MV-4-11 (cell line): ENCODE data around the gene CFDP1.

Experiments
- DNase-seq: peaks from one replicate; lab custom pipeline; 2025; lab: John Stamatoyannopoulos, UW

CFDP1 gene

DNA sequence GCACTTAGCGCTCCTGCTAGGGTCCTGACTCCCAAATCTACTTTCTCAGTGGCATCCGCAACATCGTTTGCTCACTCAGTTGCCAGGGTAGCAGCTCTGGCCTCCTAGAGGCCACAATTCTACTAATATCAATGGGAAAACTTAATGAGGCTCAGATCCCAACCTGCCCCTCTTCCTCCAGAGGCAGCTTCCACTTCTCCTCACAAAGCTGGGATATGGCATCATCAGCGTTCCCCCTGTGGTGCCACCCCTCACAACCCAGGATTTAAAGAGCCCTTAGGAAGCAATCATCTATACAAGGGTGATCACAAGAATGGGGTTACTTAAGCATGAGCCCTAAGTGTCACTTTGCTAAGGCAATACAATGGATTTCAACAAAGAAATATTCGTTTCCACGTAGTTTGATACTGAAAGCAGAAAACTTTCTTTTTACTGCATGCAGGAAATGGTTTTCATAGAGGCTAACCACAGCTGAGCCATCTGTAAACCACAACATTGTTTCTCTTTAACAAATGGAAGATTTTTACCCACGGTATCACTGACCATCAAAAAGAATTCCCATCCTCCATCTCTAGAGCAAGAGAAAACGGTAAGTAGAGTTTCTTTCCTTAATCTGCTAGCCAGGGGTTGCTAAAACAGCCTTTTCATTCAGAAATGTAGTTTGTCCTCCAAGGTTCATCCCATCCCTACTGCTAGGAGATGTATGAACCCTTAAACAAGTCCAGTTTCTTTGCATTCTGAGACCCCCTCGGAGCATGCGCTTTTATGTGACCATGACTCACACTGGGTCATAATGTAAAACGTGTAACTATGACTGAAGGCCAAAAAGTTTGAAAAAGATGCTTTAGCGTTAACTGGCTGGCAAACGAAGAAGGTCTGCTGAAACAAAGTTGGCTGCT is 113.5 kb downstream of the CFDP1 start:
- peak; percentile 72 for DNase-seq

GRCh38 chr16:75318737-75319136 is 114.6 kb downstream of the CFDP1 start:
- no peak for DNase-seq

- DNase-seq, result no peak
These were observed 115.8 kb downstream of the CFDP1 start for GRCh38 chr16:75317532-75317931.

DNA sequence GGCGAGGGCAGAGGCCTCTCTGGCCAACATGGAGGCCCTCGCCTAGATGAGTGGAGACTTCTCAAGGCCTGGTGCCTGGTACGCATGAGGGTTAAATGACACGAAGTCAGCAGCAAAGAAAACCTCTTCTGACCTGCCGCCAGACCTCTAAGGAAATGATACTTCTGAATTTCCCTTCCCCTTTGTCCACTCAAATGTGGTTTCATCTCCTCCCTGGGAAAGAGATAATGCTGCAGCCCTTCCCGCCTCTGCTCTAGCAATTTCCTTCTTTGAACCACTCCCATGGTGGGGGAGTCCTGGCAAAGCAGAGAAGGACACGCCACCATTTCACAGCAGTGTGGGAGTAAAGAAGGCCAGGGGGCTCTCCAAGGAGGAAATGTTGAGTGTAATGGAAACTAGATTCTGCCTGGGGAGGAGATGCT is 116.2 kb downstream of the CFDP1 start:
- peak; percentile 73 for DNase-seq

GRCh38 chr16:75315539-75316306 is 117.6 kb downstream of the CFDP1 start:
- DNase-seq, result no peak

DNA sequence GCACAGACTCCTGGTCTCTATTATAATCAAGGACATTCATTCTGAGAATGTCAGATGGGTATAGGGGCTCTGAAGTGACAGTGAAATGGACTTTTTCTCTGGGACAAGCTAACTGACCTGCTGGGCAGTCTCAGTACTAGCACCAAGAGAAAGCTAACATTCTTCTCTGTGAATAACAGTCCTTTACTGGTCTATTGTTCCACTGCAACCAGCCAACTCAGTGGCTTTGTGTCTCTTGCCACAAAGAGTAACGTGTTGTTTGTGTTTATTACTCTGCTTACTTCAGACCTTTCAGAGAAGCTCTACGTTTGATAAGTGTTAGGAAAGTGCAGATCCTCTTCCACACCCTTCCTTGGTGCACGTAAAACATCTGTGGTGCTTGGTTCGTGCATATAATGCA is 120.4 kb downstream of the CFDP1 start:
- no peak for DNase-seq

GRCh38 chr16:75311383-75311938 is 121.8 kb downstream of the CFDP1 start:
- DNase-seq, result no peak

GRCh38 chr16:75310541-75310940 is 122.8 kb downstream of the CFDP1 start:
- DNase-seq, result no peak

DNA sequence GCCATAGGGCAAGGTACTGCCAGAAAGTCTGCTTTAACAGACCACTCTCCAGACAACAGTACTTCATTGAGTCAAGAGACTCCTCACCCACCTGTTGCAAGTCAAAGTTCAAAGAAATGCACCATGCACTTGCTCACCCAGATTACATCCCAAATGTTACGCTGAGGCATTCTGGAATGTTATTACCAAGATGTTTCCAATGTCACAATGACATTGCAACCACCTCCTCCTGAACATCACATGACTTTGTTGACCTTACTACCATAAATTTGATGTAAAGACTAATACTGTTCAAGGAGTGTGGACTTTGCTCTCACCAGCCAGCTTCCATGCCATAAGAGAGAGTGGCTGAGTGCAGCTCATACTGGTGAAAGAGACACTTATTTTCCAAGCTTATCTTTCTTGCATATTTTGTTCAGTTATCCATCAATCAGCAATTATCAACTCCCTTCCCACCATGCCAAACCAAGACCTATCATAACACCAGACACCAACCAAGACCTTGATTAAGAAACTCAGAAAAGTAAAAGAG is 123.3 kb downstream of the CFDP1 start:
- no peak for DNase-seq

- no peak for DNase-seq
These were observed 124.1 kb downstream of the CFDP1 start for GRCh38 chr16:75309156-75309555.

- no peak for DNase-seq
These were observed 125.3 kb downstream of the CFDP1 start for GRCh38 chr16:75308011-75308410.

- no peak for DNase-seq
These were observed 125.8 kb downstream of the CFDP1 start for GRCh38 chr16:75307506-75307905.

- no peak for DNase-seq
These were observed 127.1 kb downstream of the CFDP1 start for GRCh38 chr16:75306099-75306762.

DNA sequence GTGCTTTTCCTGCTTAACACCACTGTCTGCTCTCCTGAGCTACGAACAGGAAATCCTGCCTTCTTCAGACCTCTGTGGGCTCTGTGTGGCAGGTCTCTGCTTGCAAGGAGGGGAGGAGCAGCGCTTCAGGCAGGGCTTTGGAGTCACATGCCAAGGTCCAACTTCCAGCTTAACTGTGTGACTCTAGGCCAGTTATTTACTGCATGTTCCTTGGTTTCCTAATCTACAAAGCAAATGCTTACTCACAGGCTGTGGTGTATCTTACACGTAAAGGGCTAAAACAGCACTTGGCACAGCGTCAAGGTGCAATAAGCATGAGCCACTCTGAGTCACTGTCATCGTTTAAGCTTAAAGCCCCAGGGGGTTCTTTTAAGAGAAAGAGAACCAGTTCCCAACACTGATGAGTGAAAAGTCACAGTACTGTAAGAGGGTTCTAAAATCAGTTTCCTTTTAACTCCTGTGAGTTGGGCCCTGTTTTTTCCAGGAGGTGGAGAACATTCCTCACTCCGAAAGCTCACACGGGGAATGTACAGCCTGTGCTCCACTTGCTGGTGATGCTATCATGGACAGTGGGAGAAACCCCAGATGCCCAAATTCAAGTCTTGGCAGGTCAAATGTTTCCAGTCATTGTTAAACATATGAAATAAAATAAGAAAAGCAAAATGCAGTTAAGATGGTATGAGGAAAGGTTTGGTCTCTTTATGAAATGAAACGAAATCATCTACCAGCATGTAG is 127.8 kb downstream of the CFDP1 start:
- DNase-seq, result peak; percentile 87

- no peak for DNase-seq
These were observed 128.6 kb downstream of the CFDP1 start for GRCh38 chr16:75304521-75305363.

GRCh38 chr16:75301804-75302203 is 131.5 kb downstream of the CFDP1 start:
- DNase-seq, result no peak

- no peak for DNase-seq
These were observed 135.0 kb downstream of the CFDP1 start for GRCh38 chr16:75298267-75298666.

DNA sequence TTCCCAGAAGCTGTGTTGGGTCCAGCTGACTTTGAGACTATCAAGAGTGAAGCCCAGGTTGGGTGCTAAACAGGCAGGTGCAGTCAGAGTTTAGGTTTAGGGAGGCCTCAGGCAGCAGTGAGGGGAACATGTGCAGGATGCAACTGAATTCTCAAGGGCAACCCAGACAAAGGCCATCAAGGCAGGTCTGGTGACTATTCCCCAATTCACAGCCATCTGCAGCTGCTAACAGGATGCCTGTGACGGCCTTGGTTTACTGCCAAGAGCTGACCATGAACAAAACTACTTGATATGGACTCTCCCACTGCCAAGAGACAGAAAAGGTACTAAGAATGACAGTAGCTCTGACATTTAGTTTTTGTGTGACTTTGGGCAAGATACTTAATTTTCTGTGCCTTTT is 136.7 kb downstream of the CFDP1 start:
- DNase-seq, result no peak

GRCh38 chr16:75294773-75295459 is 138.4 kb downstream of the CFDP1 start:
- no peak for DNase-seq

- DNase-seq, result no peak
These were observed 139.5 kb downstream of the CFDP1 start for GRCh38 chr16:75293772-75294171.
